Putamen (tissue), 1 donor: ENCODE results near the gene PDZD8.
"Not testable (repeated sequence)": the region's sequence is repeated elsewhere in the genome, so short reads cannot be mapped to it uniquely, and the experiment has no call there.

ENCODE experiments used
- DNase-seq: peaks from one replicate; pipeline ENCODE4 v3.0.0-alpha.2; 2016; ENCODE audit warnings: low spot score

The PDZD8 gene

GRCh38 chr10:117294039-117294645 is 81.1 kb downstream of the PDZD8 start:
- no peak for DNase-seq

GRCh38 chr10:117290872-117291271 is 84.4 kb downstream of the PDZD8 start:
- not testable (repeated sequence) for DNase-seq

GRCh38 chr10:117284716-117285494 is 90.3 kb downstream of the PDZD8 start:
- DNase-seq, result no peak

- no peak for DNase-seq
These were observed 97.6 kb downstream of the PDZD8 start for GRCh38 chr10:117277675-117278074.

- no peak for DNase-seq
These were observed 100.1 kb downstream of the PDZD8 start for GRCh38 chr10:117275121-117275520.

GRCh38 chr10:117274509-117274908 is 100.7 kb downstream of the PDZD8 start:
- no peak for DNase-seq

GRCh38 chr10:117273980-117274379 is 101.3 kb downstream of the PDZD8 start:
- DNase-seq, result no peak

- no peak for DNase-seq
These were observed 102.8 kb downstream of the PDZD8 start for GRCh38 chr10:117272195-117273076.

GRCh38 chr10:117271427-117271826 is 103.8 kb downstream of the PDZD8 start:
- DNase-seq, result no peak

- no peak for DNase-seq
These were observed 106.3 kb downstream of the PDZD8 start for GRCh38 chr10:117268907-117269306.

- no peak for DNase-seq
These were observed 107.0 kb downstream of the PDZD8 start for GRCh38 chr10:117268258-117268657.

- no peak for DNase-seq
These were observed 108.4 kb downstream of the PDZD8 start for GRCh38 chr10:117266812-117267211.

- DNase-seq, result no peak
These were observed 108.8 kb downstream of the PDZD8 start for GRCh38 chr10:117266400-117266799.

GRCh38 chr10:117264782-117265181 is 110.5 kb downstream of the PDZD8 start:
- no peak for DNase-seq

- DNase-seq, result no peak
These were observed 112.3 kb downstream of the PDZD8 start for GRCh38 chr10:117262903-117263293.

- no peak for DNase-seq
These were observed 112.8 kb downstream of the PDZD8 start for GRCh38 chr10:117262291-117262902.

- no peak for DNase-seq
These were observed 113.7 kb downstream of the PDZD8 start for GRCh38 chr10:117261501-117261900.

- no peak for DNase-seq
These were observed 115.2 kb downstream of the PDZD8 start for GRCh38 chr10:117260084-117260483.

GRCh38 chr10:117259279-117259678 is 116.0 kb downstream of the PDZD8 start:
- no peak for DNase-seq

GRCh38 chr10:117257721-117258120 is 117.5 kb downstream of the PDZD8 start:
- no peak for DNase-seq

- DNase-seq, result no peak
These were observed 118.3 kb downstream of the PDZD8 start for GRCh38 chr10:117256910-117257309.

- DNase-seq, result no peak
These were observed 119.3 kb downstream of the PDZD8 start for GRCh38 chr10:117255835-117256460.
